Measurements from ENCODE around the gene ASXL1. TPM values are rescaled to one million over a fixed set of nuclear protein-coding genes. Genes with fewer than 3 reads are reported as not detected.

Gene ASXL1
- total and polyA plus RNA-seq, 9 of the 15 experiments (the other 6 are each of a cell fraction or from before 2014, with no cell fraction given), result 6.5 to 65.3 (median 32.3) TPM

DNA sequence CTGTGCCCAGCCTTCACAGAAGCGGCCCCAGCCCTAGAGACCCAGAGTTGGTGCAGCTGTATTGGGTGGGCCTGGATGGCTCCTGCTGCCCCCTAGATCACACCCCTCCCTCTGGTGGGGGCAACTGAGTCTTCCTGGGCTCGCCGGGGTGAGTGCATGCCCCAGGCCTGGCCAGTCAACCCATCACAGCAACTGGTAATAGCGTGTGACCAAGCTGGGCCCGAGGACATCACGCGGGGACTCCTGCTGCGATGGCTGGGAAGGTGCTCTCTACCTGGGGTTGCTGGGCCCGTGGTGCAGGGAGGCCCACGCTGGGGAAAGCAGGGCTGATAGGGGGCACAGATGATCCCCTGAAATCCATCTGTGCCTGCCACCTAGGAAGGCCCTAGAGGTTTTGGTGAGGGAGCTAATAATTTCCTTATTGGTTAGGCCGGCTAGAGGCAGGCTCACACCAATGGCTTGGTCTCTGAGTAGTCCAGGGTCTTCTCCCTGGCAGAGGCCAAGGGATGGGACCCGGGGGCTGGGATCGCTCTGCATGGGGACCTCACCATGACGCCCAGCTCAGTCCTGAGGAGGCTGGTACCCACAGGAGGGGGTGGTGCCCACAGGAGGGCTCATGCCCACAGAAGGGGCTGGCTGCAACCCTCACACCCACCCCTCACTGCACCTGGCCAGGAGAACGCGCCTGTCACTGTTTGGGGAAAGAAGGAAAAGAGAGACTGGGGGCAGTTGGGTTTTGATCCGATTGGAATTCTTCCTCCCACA lies 103.9 kb downstream of the ASXL1 start:
- POLR2A ChIA-PET, result no interaction called here

More for the DNA sequence above, 103.9 kb downstream of the ASXL1 start:
- peaks cover 54% of the 10 kb centered on the region; the same call in 2 of the 3 replicates for H3K36me3 ChIP-seq (ENCODE audit: control insufficient read depth, insufficient read depth, low read length)
- no peak overlapping the region for H2AFZ ChIP-seq (ENCODE audit: low read depth, low read length)
- peaks cover 0 to 72% of the 10 kb centered on the region in 2 experiments; a peak in 2 of 5 replicates for H3K4me1 ChIP-seq (replicated peaks in 1 of 2; ENCODE audit: control insufficient read depth in 2 of 2, insufficient read depth in 2 of 2, low read length in 2 of 2)
- CTCF ChIA-PET (ENCODE audit: low intra/inter-chr PET ratio), result no interaction called here
- no peak overlapping the region for H3K9ac ChIP-seq (ENCODE audit: insufficient read depth in 1 of 2, low read depth in 2 of 2, low read length in 2 of 2)
- BruUV-seq (replicated peaks), result no TSS peak
- no peak overlapping the region for H3K4me3 ChIP-seq
- no peaks in the 10 kb centered on the region for H3K9me3 ChIP-seq (replicated peaks; ENCODE audit: control insufficient read depth, insufficient read depth, low read depth, low read length)
- ATAC-seq (no peak), FAIRE-seq (no peak), DNase-seq (ENCODE audit: extremely low read depth in 1 of 4, low spot score in 3 of 4) (no peak)
- no peak for TF ChIP-seq ERF (CRISPR knock-in tag; IDR thresholded peaks at IDR 0.05)
- TF ChIP-seq VEZF1 (CRISPR knock-in tag; IDR thresholded peaks at IDR 0.05), result no peak
- TF ChIP-seq POLR2G (IDR thresholded peaks at IDR 0.05; ENCODE audit: low read depth, low read length), result peak; percentile 37; the same call in 1 of the 2 replicates
- peak; percentile 21 for TF ChIP-seq RBM22 (IDR thresholded peaks at IDR 0.05; ENCODE audit: low read depth, low read length, poor library complexity, severe bottlenecking)
- intact Hi-C loops (cut with micrococcal nuclease) (no loop called here), in situ Hi-C loops (cut with MboI) (no loop called here)
- H3K79me2 ChIP-seq (ENCODE audit: control insufficient read depth, insufficient read depth, low read length), result no peaks in the 10 kb centered on the region; the same call in 1 of the 3 replicates
- WGBS (ENCODE audit: insufficient coverage, low coverage, missing lambda C conversion rate), result 91% methylated on average over 12 of the region's 17 CpGs
- no peak overlapping the region for H3K4me2 ChIP-seq (ENCODE audit: insufficient read depth, low read length)
- H3K9me1 ChIP-seq (ENCODE audit: control insufficient read depth, insufficient read depth, low read length), result no peaks in the 10 kb centered on the region
- H3K27ac ChIP-seq (ENCODE audit: extremely low read depth, low read depth, low read length), result no peak overlapping the region
- no peaks in the 10 kb centered on the region for H3K27me3 ChIP-seq (ENCODE audit: control insufficient read depth in 2 of 2, insufficient read depth in 2 of 2, low read length in 2 of 2)
- peaks cover 4% of the 10 kb centered on the region; the same call in 1 of the 2 replicates for H4K20me1 ChIP-seq (replicated peaks; ENCODE audit: control insufficient read depth, insufficient read depth, low read length)
